ENCODE measurements around the gene UHMK1.
"Not testable (repeated sequence)": the region's sequence is repeated elsewhere in the genome, so short reads cannot be mapped to it uniquely, and the experiment has no call there.

Gene UHMK1

GRCh38 chr1:162497723-162498495 is at the start of gene UHMK1:
Gene UHMK1 (plus strand): TSS chr1:162497818. CDS start chr1:162498001, 183 bp downstream.
- no peak for TF ChIP-seq CTCF (conservative IDR thresholded peaks at IDR 0.05; ENCODE audit: control insufficient read depth, insufficient read depth, low read depth, low read length)
- peak; percentile 87 for DNase-seq (ENCODE audit: low read depth)
- H3K4me3 ChIP-seq (ENCODE audit: control insufficient read depth, low read depth, low read length): peak within 1 kb of the TSS; percentile 96

GRCh38 chr1:162454361-162454760 is 43.3 kb upstream of the UHMK1 start:
- not testable (repeated sequence) for H3K4me3 ChIP-seq (ENCODE audit: control insufficient read depth, low read depth, low read length); DNase-seq (ENCODE audit: low read depth)

GRCh38 chr1:162456323-162456722 is 41.3 kb upstream of the UHMK1 start:
- no peak for DNase-seq (ENCODE audit: low read depth)
- H3K4me3 ChIP-seq (ENCODE audit: control insufficient read depth, low read depth, low read length): no peak overlapping the region
- TF ChIP-seq CTCF (conservative IDR thresholded peaks at IDR 0.05; ENCODE audit: control insufficient read depth, insufficient read depth, low read depth, low read length): no peak

GRCh38 chr1:162458236-162458635 is 39.4 kb upstream of the UHMK1 start:
- no peak for TF ChIP-seq CTCF (conservative IDR thresholded peaks at IDR 0.05; ENCODE audit: control insufficient read depth, insufficient read depth, low read depth, low read length)

GRCh38 chr1:162462425-162462824 is 35.2 kb upstream of the UHMK1 start:
- H3K4me3 ChIP-seq (ENCODE audit: control insufficient read depth, low read depth, low read length); DNase-seq (ENCODE audit: low read depth): not testable (repeated sequence)

More at GRCh38 chr1:162458236-162458635, 39.4 kb upstream of the UHMK1 start:
- no peak for DNase-seq (ENCODE audit: low read depth)
- no peak overlapping the region for H3K4me3 ChIP-seq (ENCODE audit: control insufficient read depth, low read depth, low read length)

GRCh38 chr1:162463021-162463420 is 34.6 kb upstream of the UHMK1 start:
- DNase-seq (ENCODE audit: low read depth): no peak
- TF ChIP-seq CTCF (conservative IDR thresholded peaks at IDR 0.05; ENCODE audit: control insufficient read depth, insufficient read depth, low read depth, low read length): no peak
- no peak overlapping the region for H3K4me3 ChIP-seq (ENCODE audit: control insufficient read depth, low read depth, low read length)

GRCh38 chr1:162466797-162467196 is 30.8 kb upstream of the UHMK1 start:
- no peak for DNase-seq (ENCODE audit: low read depth)
- H3K4me3 ChIP-seq (ENCODE audit: control insufficient read depth, low read depth, low read length): no peak overlapping the region
- TF ChIP-seq CTCF (conservative IDR thresholded peaks at IDR 0.05; ENCODE audit: control insufficient read depth, insufficient read depth, low read depth, low read length): no peak

- TF ChIP-seq CTCF (conservative IDR thresholded peaks at IDR 0.05; ENCODE audit: control insufficient read depth, insufficient read depth, low read depth, low read length): no peak
- no peak overlapping the region for H3K4me3 ChIP-seq (ENCODE audit: control insufficient read depth, low read depth, low read length)
- DNase-seq (ENCODE audit: low read depth): no peak
Measured at GRCh38 chr1:162470216-162470615, 27.4 kb upstream of the UHMK1 start.

Measured in fibroblast of mammary gland (primary cell).